Measurements from ENCODE around the gene CKS2. TPM values are rescaled to one million over a fixed set of nuclear protein-coding genes. Genes with fewer than 3 reads are reported as not detected.

Gene CKS2
- total and polyA plus RNA-seq, 2 experiments from 2014 or later: 512 to 1,783 TPM

DNA sequence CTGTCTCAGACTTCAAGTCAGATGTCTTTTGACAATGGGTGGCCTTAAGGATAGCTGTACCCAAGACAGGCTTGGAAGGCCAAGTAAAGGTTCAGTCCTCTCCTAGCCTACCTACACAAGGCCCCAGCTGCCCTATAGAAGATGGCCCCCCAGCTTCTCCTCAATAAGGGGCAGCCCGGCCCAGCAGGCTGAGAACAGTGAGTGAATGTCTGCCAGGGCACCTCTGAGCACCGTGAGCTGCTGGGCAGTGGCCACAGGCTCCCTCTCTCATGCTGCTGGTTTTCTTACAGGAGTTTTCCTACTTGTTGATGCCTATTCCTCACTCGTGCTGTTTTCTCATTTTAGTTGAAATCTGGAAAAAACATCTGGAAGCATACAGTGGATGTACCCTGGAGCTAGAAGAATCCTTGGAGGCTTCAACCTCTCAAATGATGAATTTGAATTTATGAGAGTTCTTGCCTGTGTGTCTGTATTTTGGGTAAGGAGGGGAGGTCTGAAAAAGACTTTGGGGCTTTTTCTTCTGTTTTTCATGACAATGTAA is 47.5 kb downstream of the CKS2 start:
- H3K79me2 ChIP-seq (replicated peaks; ENCODE audit: insufficient read depth): 0 out of 2 replicates have a peak, but pooled peaks cover 3% of the 10 kb centered on the region
- no peak for ATAC-seq
- no peaks in the 10 kb centered on the region for H3K27me3 ChIP-seq (ENCODE audit: insufficient read depth)
- no peak overlapping the region for H3K27ac ChIP-seq (ENCODE audit: low read depth)
- no peak overlapping the region for H2AFZ ChIP-seq
- TF ChIP-seq, protein P1, sequence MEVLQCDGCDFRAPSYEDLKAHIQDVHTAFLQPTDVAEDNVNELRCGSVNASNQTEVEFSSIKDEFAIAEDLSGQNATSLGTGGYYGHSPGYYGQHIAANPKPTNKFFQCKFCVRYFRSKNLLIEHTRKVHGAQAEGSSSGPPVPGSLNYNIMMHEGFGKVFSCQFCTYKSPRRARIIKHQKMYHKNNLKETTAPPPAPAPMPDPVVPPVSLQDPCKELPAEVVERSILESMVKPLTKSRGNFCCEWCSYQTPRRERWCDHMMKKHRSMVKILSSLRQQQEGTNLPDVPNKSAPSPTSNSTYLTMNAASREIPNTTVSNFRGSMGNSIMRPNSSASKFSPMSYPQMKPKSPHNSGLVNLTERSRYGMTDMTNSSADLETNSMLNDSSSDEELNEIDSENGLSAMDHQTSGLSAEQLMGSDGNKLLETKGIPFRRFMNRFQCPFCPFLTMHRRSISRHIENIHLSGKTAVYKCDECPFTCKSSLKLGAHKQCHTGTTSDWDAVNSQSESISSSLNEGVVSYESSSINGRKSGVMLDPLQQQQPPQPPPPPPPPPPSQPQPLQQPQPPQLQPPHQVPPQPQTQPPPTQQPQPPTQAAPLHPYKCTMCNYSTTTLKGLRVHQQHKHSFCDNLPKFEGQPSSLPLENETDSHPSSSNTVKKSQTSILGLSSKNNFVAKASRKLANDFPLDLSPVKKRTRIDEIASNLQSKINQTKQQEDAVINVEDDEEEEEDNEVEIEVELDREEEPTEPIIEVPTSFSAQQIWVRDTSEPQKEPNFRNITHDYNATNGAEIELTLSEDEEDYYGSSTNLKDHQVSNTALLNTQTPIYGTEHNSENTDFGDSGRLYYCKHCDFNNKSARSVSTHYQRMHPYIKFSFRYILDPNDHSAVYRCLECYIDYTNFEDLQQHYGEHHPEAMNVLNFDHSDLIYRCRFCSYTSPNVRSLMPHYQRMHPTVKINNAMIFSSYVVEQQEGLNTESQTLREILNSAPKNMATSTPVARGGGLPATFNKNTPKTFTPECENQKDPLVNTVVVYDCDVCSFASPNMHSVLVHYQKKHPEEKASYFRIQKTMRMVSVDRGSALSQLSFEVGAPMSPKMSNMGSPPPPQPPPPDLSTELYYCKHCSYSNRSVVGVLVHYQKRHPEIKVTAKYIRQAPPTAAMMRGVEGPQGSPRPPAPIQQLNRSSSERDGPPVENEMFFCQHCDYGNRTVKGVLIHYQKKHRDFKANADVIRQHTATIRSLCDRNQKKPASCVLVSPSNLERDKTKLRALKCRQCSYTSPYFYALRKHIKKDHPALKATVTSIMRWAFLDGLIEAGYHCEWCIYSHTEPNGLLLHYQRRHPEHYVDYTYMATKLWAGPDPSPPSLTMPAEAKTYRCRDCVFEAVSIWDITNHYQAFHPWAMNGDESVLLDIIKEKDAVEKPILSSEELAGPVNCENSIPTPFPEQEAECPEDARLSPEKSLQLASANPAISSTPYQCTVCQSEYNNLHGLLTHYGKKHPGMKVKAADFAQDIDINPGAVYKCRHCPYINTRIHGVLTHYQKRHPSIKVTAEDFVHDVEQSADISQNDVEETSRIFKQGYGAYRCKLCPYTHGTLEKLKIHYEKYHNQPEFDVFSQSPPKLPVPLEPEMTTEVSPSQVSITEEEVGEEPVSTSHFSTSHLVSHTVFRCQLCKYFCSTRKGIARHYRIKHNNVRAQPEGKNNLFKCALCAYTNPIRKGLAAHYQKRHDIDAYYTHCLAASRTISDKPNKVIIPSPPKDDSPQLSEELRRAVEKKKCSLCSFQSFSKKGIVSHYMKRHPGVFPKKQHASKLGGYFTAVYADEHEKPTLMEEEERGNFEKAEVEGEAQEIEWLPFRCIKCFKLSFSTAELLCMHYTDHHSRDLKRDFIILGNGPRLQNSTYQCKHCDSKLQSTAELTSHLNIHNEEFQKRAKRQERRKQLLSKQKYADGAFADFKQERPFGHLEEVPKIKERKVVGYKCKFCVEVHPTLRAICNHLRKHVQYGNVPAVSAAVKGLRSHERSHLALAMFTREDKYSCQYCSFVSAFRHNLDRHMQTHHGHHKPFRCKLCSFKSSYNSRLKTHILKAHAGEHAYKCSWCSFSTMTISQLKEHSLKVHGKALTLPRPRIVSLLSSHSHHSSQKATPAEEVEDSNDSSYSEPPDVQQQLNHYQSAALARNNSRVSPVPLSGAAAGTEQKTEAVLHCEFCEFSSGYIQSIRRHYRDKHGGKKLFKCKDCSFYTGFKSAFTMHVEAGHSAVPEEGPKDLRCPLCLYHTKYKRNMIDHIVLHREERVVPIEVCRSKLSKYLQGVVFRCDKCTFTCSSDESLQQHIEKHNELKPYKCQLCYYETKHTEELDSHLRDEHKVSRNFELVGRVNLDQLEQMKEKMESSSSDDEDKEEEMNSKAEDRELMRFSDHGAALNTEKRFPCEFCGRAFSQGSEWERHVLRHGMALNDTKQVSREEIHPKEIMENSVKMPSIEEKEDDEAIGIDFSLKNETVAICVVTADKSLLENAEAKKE (CRISPR knock-in tag; IDR thresholded peaks at IDR 0.05): no peak
- TF ChIP-seq ZNF331 (CRISPR knock-in tag; IDR thresholded peaks at IDR 0.05; ENCODE audit: low read depth): no peak
- no peak for TF ChIP-seq ZNF114 (CRISPR knock-in tag; IDR thresholded peaks at IDR 0.05)
- no peak for TF ChIP-seq JUNB (IDR thresholded peaks at IDR 0.05; ENCODE audit: unreplicated experiment)
- TF ChIP-seq, protein P2, sequence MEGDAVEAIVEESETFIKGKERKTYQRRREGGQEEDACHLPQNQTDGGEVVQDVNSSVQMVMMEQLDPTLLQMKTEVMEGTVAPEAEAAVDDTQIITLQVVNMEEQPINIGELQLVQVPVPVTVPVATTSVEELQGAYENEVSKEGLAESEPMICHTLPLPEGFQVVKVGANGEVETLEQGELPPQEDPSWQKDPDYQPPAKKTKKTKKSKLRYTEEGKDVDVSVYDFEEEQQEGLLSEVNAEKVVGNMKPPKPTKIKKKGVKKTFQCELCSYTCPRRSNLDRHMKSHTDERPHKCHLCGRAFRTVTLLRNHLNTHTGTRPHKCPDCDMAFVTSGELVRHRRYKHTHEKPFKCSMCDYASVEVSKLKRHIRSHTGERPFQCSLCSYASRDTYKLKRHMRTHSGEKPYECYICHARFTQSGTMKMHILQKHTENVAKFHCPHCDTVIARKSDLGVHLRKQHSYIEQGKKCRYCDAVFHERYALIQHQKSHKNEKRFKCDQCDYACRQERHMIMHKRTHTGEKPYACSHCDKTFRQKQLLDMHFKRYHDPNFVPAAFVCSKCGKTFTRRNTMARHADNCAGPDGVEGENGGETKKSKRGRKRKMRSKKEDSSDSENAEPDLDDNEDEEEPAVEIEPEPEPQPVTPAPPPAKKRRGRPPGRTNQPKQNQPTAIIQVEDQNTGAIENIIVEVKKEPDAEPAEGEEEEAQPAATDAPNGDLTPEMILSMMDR (conservative IDR thresholded peaks at IDR 0.05; ENCODE audit: low read depth in 2 of 2): no peak
- TF ChIP-seq, protein P3, sequence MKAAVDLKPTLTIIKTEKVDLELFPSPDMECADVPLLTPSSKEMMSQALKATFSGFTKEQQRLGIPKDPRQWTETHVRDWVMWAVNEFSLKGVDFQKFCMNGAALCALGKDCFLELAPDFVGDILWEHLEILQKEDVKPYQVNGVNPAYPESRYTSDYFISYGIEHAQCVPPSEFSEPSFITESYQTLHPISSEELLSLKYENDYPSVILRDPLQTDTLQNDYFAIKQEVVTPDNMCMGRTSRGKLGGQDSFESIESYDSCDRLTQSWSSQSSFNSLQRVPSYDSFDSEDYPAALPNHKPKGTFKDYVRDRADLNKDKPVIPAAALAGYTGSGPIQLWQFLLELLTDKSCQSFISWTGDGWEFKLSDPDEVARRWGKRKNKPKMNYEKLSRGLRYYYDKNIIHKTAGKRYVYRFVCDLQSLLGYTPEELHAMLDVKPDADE (IDR thresholded peaks at IDR 0.05): no peak
- no peak for TF ChIP-seq POLR2AphosphoS5 (IDR thresholded peaks at IDR 0.05; ENCODE audit: low read depth)
- no peak for TF ChIP-seq CREB1 (CRISPR knock-in tag; IDR thresholded peaks at IDR 0.05; ENCODE audit: low read depth)
- TF ChIP-seq, protein P4, sequence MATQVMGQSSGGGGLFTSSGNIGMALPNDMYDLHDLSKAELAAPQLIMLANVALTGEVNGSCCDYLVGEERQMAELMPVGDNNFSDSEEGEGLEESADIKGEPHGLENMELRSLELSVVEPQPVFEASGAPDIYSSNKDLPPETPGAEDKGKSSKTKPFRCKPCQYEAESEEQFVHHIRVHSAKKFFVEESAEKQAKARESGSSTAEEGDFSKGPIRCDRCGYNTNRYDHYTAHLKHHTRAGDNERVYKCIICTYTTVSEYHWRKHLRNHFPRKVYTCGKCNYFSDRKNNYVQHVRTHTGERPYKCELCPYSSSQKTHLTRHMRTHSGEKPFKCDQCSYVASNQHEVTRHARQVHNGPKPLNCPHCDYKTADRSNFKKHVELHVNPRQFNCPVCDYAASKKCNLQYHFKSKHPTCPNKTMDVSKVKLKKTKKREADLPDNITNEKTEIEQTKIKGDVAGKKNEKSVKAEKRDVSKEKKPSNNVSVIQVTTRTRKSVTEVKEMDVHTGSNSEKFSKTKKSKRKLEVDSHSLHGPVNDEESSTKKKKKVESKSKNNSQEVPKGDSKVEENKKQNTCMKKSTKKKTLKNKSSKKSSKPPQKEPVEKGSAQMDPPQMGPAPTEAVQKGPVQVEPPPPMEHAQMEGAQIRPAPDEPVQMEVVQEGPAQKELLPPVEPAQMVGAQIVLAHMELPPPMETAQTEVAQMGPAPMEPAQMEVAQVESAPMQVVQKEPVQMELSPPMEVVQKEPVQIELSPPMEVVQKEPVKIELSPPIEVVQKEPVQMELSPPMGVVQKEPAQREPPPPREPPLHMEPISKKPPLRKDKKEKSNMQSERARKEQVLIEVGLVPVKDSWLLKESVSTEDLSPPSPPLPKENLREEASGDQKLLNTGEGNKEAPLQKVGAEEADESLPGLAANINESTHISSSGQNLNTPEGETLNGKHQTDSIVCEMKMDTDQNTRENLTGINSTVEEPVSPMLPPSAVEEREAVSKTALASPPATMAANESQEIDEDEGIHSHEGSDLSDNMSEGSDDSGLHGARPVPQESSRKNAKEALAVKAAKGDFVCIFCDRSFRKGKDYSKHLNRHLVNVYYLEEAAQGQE (IDR thresholded peaks at IDR 0.05; ENCODE audit: unreplicated experiment): no peak
- TF ChIP-seq NANOG (IDR thresholded peaks at IDR 0.05; ENCODE audit: borderline replicate concordance): no peak
- H3K4me1 ChIP-seq (ENCODE audit: insufficient read depth): no peaks in the 10 kb centered on the region
- DNase-seq (ENCODE audit: low spot score): no peak
- no peaks in the 10 kb centered on the region for H3F3A ChIP-seq (replicated peaks; ENCODE audit: low read depth)
- Mint-ChIP-seq H3K4me1 (no peaks in the 10 kb centered on the region), H3K27ac (no peak overlapping the region), H3K4me3 (no peak overlapping the region), H3K27me3 (ENCODE audit: insufficient read depth, low read depth, poor library complexity) (peaks cover 3% of the 10 kb centered on the region), H3K36me3 (ENCODE audit: low read depth) (peaks cover 87% of the 10 kb centered on the region), H3K9me3 (no peaks in the 10 kb centered on the region)
- H3K4me2 ChIP-seq: no peak overlapping the region
- H3K4me3 ChIP-seq: no peak overlapping the region
- no peaks in the 10 kb centered on the region for H3K9me2 ChIP-seq (ENCODE audit: insufficient read depth)
- H3K36me3 ChIP-seq (ENCODE audit: insufficient read depth): peaks cover 50% of the 10 kb centered on the region
- H4K20me1 ChIP-seq (replicated peaks; ENCODE audit: insufficient read depth): peaks cover 17% of the 10 kb centered on the region; the same call in 1 of the 2 replicates
